A549 (cell line): Measurements from ENCODE around the gene AAK1.

Experiments used
- EP300 ChIP-seq, 2 experiments: fragments of >200 bp; sonication (Bioruptor Twin); formaldehyde crosslinking; IDR thresholded peaks; 2 replicates in 1 of 2; 3 replicates in 1 of 2; pipeline ENCODE4 v1.6.1; 2016 to 2017
- JUNB ChIP-seq: fragments of >200 bp; sonication (Bioruptor Twin); formaldehyde crosslinking; IDR thresholded peaks from 2 replicates; pipeline ENCODE4 v1.6.1; 2016
- TF ChIP-seq, protein P1 (sequence below): fragments of >200 bp; sonication (Bioruptor Twin); formaldehyde crosslinking; IDR thresholded peaks from 3 replicates; pipeline ENCODE4 v1.5.1; 2016

DNA sequence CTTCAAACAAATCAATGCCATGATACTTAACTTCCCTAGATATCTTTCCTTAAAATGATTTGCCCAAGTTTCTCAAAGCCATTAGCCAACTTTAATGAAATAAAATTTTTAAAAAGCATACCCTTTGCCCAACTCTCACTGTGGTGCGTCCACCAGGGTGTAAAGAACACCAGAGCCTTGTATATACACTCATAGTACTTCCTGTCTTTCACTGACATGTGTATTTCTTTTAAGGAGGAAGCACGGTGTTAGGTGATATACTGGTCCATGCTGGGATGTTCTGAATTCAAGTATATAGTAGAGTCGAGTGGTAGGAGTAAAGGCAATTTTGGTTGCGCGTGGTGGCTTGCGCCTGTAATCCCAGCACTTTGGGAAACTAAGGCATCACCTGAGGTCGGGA is 22.7 kb downstream of the AAK1 start:
- TF ChIP-seq EP300 (IDR thresholded peaks at IDR 0.05) (no peak), JUNB (no peak)
- TF ChIP-seq, protein P1, sequence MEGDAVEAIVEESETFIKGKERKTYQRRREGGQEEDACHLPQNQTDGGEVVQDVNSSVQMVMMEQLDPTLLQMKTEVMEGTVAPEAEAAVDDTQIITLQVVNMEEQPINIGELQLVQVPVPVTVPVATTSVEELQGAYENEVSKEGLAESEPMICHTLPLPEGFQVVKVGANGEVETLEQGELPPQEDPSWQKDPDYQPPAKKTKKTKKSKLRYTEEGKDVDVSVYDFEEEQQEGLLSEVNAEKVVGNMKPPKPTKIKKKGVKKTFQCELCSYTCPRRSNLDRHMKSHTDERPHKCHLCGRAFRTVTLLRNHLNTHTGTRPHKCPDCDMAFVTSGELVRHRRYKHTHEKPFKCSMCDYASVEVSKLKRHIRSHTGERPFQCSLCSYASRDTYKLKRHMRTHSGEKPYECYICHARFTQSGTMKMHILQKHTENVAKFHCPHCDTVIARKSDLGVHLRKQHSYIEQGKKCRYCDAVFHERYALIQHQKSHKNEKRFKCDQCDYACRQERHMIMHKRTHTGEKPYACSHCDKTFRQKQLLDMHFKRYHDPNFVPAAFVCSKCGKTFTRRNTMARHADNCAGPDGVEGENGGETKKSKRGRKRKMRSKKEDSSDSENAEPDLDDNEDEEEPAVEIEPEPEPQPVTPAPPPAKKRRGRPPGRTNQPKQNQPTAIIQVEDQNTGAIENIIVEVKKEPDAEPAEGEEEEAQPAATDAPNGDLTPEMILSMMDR: no peak
